ENCODE data around the gene GPATCH2. TPM values are rescaled to one million over a fixed set of nuclear protein-coding genes. Genes with fewer than 3 reads are reported as not detected.

The GPATCH2 gene
- polyA plus RNA-seq, 1 donor from 2014 or later = 12.3 TPM

GRCh38 chr1:217554849-217555248 lies 76.0 kb downstream of the GPATCH2 start:
- no peaks in the 10 kb centered on the region for H3K27me3 ChIP-seq (ENCODE audit: insufficient read depth, low read depth, low read length)
- no peaks in the 10 kb centered on the region for H4K20me1 ChIP-seq (ENCODE audit: insufficient read depth)
- H3K4me3 ChIP-seq (ENCODE audit: low read length) = no peak overlapping the region
- TF ChIP-seq POLR2AphosphoS5 (IDR thresholded peaks at IDR 0.05) (no peak), SMC3 (conservative IDR thresholded peaks at IDR 0.05; ENCODE audit: poor library complexity) (no peak), MXI1 (conservative IDR thresholded peaks at IDR 0.05; ENCODE audit: poor library complexity, severe bottlenecking) (no peak), TAF1 (IDR thresholded peaks at IDR 0.05; ENCODE audit: low read depth) (no peak), EZH2 (IDR thresholded peaks at IDR 0.05; ENCODE audit: borderline replicate concordance, insufficient read depth, low read length, poor library complexity, severe bottlenecking) (no peak), CTCF (IDR thresholded peaks at IDR 0.05; ENCODE audit: poor library complexity, severe bottlenecking) (no peak), RAD21 (conservative IDR thresholded peaks at IDR 0.05) (no peak), EP300 (conservative IDR thresholded peaks at IDR 0.05; ENCODE audit: poor library complexity, severe bottlenecking) (no peak)
- TF ChIP-seq, protein P1, sequence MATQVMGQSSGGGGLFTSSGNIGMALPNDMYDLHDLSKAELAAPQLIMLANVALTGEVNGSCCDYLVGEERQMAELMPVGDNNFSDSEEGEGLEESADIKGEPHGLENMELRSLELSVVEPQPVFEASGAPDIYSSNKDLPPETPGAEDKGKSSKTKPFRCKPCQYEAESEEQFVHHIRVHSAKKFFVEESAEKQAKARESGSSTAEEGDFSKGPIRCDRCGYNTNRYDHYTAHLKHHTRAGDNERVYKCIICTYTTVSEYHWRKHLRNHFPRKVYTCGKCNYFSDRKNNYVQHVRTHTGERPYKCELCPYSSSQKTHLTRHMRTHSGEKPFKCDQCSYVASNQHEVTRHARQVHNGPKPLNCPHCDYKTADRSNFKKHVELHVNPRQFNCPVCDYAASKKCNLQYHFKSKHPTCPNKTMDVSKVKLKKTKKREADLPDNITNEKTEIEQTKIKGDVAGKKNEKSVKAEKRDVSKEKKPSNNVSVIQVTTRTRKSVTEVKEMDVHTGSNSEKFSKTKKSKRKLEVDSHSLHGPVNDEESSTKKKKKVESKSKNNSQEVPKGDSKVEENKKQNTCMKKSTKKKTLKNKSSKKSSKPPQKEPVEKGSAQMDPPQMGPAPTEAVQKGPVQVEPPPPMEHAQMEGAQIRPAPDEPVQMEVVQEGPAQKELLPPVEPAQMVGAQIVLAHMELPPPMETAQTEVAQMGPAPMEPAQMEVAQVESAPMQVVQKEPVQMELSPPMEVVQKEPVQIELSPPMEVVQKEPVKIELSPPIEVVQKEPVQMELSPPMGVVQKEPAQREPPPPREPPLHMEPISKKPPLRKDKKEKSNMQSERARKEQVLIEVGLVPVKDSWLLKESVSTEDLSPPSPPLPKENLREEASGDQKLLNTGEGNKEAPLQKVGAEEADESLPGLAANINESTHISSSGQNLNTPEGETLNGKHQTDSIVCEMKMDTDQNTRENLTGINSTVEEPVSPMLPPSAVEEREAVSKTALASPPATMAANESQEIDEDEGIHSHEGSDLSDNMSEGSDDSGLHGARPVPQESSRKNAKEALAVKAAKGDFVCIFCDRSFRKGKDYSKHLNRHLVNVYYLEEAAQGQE (IDR thresholded peaks at IDR 0.05; ENCODE audit: borderline replicate concordance) = no peak
- H3F3A ChIP-seq (ENCODE audit: insufficient read depth, low read length, poor library complexity, severe bottlenecking) = no peaks in the 10 kb centered on the region
- no peaks in the 10 kb centered on the region for H3K36me3 ChIP-seq (ENCODE audit: insufficient read depth, low read length)
- H3K27ac ChIP-seq (ENCODE audit: low read length) = no peak overlapping the region
- H2AFZ ChIP-seq (ENCODE audit: low read depth, low read length) = no peak overlapping the region
- no peaks in the 10 kb centered on the region for H3K79me2 ChIP-seq (replicated peaks; ENCODE audit: insufficient read depth, low read length)
- no peaks in the 10 kb centered on the region for H3K9me2 ChIP-seq (ENCODE audit: insufficient read depth, low read length)
- H3K9ac ChIP-seq (ENCODE audit: low read length) = no peak overlapping the region
- no peak overlapping the region for H3K4me2 ChIP-seq (ENCODE audit: low read length)
- H3K9me3 ChIP-seq (ENCODE audit: low read length) = no peaks in the 10 kb centered on the region

GRCh38 chr1:217553949-217554509 lies 76.9 kb downstream of the GPATCH2 start:
- no peaks in the 10 kb centered on the region for H3K36me3 ChIP-seq (ENCODE audit: insufficient read depth, low read length)
- H4K20me1 ChIP-seq (ENCODE audit: insufficient read depth) = no peaks in the 10 kb centered on the region
- no peaks in the 10 kb centered on the region for H3K9me3 ChIP-seq (ENCODE audit: low read length)
- no peak overlapping the region for H3K4me2 ChIP-seq (ENCODE audit: low read length)
- H3K79me2 ChIP-seq (replicated peaks; ENCODE audit: insufficient read depth, low read length) = no peaks in the 10 kb centered on the region
- TF ChIP-seq POLR2AphosphoS5 (IDR thresholded peaks at IDR 0.05) (no peak), RAD21 (conservative IDR thresholded peaks at IDR 0.05) (no peak), TAF1 (IDR thresholded peaks at IDR 0.05; ENCODE audit: low read depth) (no peak), EP300 (conservative IDR thresholded peaks at IDR 0.05; ENCODE audit: poor library complexity, severe bottlenecking) (no peak), CTCF (IDR thresholded peaks at IDR 0.05; ENCODE audit: poor library complexity, severe bottlenecking) (no peak), EZH2 (IDR thresholded peaks at IDR 0.05; ENCODE audit: borderline replicate concordance, insufficient read depth, low read length, poor library complexity, severe bottlenecking) (no peak), MXI1 (conservative IDR thresholded peaks at IDR 0.05; ENCODE audit: poor library complexity, severe bottlenecking) (no peak), SMC3 (conservative IDR thresholded peaks at IDR 0.05; ENCODE audit: poor library complexity) (no peak)
- TF ChIP-seq, protein P1 (IDR thresholded peaks at IDR 0.05; ENCODE audit: borderline replicate concordance) = no peak
- no peak overlapping the region for H3K9ac ChIP-seq (ENCODE audit: low read length)
- no peaks in the 10 kb centered on the region for H3K9me2 ChIP-seq (ENCODE audit: insufficient read depth, low read length)
- H2AFZ ChIP-seq (ENCODE audit: low read depth, low read length) = no peak overlapping the region
- no peaks in the 10 kb centered on the region for H3K27me3 ChIP-seq (ENCODE audit: insufficient read depth, low read depth, low read length)
- no peak overlapping the region for H3K27ac ChIP-seq (ENCODE audit: low read length)
- H3F3A ChIP-seq (ENCODE audit: insufficient read depth, low read length, poor library complexity, severe bottlenecking) = no peaks in the 10 kb centered on the region
- no peak overlapping the region for H3K4me3 ChIP-seq (ENCODE audit: low read length)
